ENCODE results near the gene LRPAP1.

DNA sequence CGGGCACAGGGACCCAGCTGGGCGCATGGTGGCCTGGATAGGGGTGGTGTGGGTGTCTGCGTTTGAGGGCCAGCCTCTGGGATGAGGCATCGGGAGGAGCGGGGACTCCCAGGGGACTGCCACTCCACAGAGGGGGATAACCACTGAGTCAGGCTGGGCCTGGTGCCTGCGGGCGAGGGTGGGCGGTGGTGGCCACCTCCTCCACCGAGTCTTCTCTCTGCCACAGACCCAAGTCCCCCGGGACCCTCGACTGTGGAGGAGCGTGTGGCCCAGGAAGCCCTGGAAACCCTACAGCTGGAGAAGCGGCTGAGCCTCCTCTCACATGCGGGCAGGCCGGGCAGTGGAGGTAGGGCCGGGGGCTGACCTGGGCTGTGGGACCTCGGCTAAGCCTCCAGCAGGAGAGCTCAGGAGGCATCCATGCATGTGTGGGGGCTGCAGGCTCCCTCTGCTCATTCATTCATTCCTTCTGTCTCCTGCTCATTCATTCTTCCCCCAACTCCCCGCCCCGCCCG is 42.7 kb downstream of the LRPAP1 start:
- TF ChIP-seq CTCF (IDR thresholded peaks at IDR 0.05) (no peak), POLR2AphosphoS5 (IDR thresholded peaks at IDR 0.05) (no peak), POLR2A (IDR thresholded peaks at IDR 0.05) (no peak)

Measured in prostate gland (tissue), 2 donors.